Lower lobe of right lung (tissue), 2 donors: ENCODE data around the gene USH1C. TPM values are rescaled to one million over a fixed set of nuclear protein-coding genes. Genes with fewer than 3 reads are reported as not detected.

ENCODE experiments used
- ATAC-seq, 2 donors: fragments of 200-7000 bp; cut with Tn5 transposase; one replicate each; pipeline ENCODE4 v1.9.1; 2020 to 2022; ENCODE audit warnings: mild to moderate bottlenecking in 2 of 2, moderate library complexity in 2 of 2
- DNase-seq: peaks from one replicate; pipeline ENCODE4 v3.0.0-alpha.2; 2020
- H3K27ac ChIP-seq: fragments of 200-600 bp; one replicate; pipeline ENCODE4 v1.8.0; 2022
- H3K27me3 ChIP-seq: fragments of 200-600 bp; one replicate; pipeline ENCODE4 v1.8.0; 2022; ENCODE audit warnings: low read depth
- H3K36me3 ChIP-seq: fragments of 200-600 bp; one replicate; pipeline ENCODE4 v1.8.0; 2022; ENCODE audit warnings: mild to moderate bottlenecking
- H3K4me1 ChIP-seq: fragments of 200-600 bp; one replicate; pipeline ENCODE4 v1.8.0; 2022
- H3K4me3 ChIP-seq: fragments of 200-600 bp; one replicate; pipeline ENCODE4 v1.8.0; 2022; ENCODE audit warnings: mild to moderate bottlenecking
- H3K9me3 ChIP-seq: fragments of 200-600 bp; one replicate; pipeline ENCODE4 v1.8.0; 2022
- intact Hi-C: fragments of 100-400 bp; cut with DNase I; formaldehyde crosslinking; loops from one replicate; pipeline ENCODE4 v1.11.0; 2022
- total RNA-seq: library from RNA; stranded (reverse); fragmentation: NEBNext Ultra II Directional; extraction: Animal tissue kit (Norgen Biotek cat#: 25700); gene quantifications from one replicate; pipeline ENCODE4 v1.2.1, GENCODE V29; 2021
- TF ChIP-seq, protein P1 (sequence below): fragments of 200-600 bp; IDR thresholded peaks from one replicate; pipeline ENCODE4 v1.8.0; 2022; ENCODE audit warnings: antibody characterized with exemption, mild to moderate bottlenecking
- donor health status: DM: no; HTN: yes; CAD: no; lungs with severe emphysema.

Gene USH1C
- total RNA-seq, 1 donor from 2014 or later = 0.30 TPM

DNA sequence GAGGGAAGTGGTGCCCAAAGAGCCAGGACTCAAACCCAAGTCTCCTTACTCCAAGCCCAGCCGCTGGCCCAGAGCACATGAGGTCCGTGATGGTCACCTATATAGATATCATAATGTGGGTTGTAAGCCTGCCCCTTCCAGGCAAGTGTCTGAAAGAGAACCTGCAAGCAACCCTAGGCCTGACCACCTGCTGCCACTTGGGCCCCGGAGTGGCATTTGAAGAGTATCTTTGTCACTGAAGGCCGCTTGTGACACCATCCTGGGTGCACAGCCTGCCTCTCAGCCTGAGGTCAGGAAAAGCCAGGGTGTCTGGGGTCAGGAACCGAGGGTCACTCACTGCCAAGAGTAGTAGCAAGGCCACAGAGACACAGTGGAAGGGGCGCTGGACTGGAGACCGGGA, 35.2 kb upstream of the USH1C start:
- intact Hi-C loops = no loop called here
- Histone ChIP-seq H3K27me3 (no peaks in the 10 kb centered on the region), H3K9me3 (no peaks in the 10 kb centered on the region), H3K36me3 (no peaks in the 10 kb centered on the region), H3K27ac (no peak overlapping the region), H3K4me1 (no peaks in the 10 kb centered on the region), H3K4me3 (no peak overlapping the region)
- TF ChIP-seq, protein P1, sequence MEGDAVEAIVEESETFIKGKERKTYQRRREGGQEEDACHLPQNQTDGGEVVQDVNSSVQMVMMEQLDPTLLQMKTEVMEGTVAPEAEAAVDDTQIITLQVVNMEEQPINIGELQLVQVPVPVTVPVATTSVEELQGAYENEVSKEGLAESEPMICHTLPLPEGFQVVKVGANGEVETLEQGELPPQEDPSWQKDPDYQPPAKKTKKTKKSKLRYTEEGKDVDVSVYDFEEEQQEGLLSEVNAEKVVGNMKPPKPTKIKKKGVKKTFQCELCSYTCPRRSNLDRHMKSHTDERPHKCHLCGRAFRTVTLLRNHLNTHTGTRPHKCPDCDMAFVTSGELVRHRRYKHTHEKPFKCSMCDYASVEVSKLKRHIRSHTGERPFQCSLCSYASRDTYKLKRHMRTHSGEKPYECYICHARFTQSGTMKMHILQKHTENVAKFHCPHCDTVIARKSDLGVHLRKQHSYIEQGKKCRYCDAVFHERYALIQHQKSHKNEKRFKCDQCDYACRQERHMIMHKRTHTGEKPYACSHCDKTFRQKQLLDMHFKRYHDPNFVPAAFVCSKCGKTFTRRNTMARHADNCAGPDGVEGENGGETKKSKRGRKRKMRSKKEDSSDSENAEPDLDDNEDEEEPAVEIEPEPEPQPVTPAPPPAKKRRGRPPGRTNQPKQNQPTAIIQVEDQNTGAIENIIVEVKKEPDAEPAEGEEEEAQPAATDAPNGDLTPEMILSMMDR = no peak
- ATAC-seq = no peak
- DNase-seq = no peak

DNA sequence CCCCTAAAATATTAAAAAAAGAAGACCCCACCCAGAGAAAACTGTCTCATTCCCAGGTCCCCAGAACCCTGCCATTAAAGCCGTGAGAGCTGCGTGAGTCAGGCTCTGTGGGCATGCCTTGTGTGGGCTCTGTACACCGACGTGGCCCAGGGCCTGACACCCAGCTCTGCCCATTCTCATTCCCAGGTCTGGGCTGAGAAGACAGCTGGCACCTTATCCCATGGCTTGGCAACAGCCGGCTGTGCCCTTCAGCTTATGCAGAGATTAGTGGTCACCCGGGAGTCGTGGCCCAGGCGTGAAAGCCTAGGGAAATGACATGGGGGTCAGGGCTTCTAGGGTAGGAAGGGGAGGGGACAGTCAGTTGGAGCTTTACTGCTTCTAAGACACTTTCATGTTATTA, 34.7 kb upstream of the USH1C start:
- intact Hi-C loops = no loop called here
- DNase-seq (no peak), ATAC-seq (no peak)
- no peaks in the 10 kb centered on the region for H3K9me3 ChIP-seq
- H3K27ac ChIP-seq = no peak overlapping the region
- no peak overlapping the region for H3K4me3 ChIP-seq
- no peaks in the 10 kb centered on the region for H3K36me3 ChIP-seq
- no peaks in the 10 kb centered on the region for H3K27me3 ChIP-seq
- H3K4me1 ChIP-seq = no peaks in the 10 kb centered on the region
- TF ChIP-seq, protein P1 = no peak

DNA sequence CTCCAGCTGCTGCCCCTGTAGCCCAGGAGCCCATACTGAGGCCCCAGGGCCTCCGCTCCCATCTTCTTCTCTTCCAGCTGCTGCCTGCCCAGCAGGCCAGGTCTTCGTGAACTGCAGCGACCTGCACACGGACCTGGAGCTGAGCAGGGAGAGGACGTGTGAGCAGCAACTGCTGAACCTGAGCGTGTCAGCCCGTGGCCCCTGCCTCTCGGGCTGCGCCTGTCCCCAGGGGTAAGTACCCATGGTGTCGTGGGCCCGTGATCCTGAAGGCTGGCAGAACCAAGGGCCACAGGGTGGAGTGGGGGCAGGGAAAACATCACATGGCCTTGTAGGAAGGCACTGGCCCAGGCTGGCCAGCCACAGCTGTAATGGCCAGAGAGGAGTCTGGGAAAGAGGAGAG, 34.1 kb upstream of the USH1C start:
- Histone ChIP-seq H3K4me1 (no peaks in the 10 kb centered on the region), H3K27ac (no peak overlapping the region), H3K36me3 (no peaks in the 10 kb centered on the region), H3K9me3 (no peaks in the 10 kb centered on the region), H3K4me3 (no peak overlapping the region), H3K27me3 (no peaks in the 10 kb centered on the region)
- TF ChIP-seq, protein P1 = no peak
- ATAC-seq = no peak
- intact Hi-C loops = no loop called here
- no peak for DNase-seq

DNA sequence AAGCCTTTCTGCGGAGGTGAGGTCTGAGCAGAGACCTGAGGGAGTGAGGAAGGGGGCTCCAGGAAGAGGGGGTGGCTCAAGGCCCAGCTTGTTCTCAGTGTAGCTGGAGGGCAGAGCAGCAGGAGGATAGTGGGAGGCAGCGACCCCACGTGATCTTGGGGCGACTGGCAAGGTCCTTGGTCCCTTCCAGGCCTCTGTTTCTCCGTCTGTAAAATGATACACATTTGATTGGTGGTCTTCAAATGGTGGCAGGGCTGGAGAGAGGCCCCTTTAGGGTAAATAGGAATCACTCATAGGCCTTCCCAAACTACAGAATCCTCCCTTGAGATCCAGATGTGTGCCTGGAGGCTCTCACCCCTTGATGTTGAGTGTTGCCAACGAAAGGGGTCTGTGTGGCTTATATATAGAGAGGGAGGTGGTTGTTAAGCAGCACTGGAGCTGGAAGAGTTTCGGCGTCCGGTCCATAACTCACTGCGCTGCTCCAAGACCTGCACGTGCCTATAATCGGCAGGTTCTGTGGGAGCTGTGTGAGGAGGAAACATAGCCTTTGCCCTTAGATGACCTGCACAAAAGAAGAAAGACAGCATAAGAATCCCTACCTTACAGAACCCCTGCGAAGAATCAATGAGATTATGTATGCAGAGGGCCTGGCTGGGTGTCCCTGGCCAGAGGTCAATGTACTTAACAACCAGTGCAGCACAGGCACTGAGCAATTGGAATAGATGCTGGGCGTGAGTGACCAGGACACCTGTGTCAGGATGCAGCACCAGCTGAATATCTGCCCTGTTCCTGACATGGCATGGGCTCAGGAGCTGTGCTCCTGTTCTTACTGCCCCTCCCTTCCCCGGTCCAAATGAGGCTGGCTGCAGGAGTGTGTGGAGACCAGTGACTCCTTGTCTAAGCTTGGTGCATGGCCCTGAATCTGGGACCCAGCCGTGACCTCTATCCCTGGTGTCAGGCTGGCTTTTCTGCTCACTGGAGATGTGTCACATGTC, 31.5 kb upstream of the USH1C start:
- Histone ChIP-seq H3K27me3 (no peaks in the 10 kb centered on the region), H3K4me3 (no peak overlapping the region), H3K4me1 (no peaks in the 10 kb centered on the region), H3K9me3 (no peaks in the 10 kb centered on the region), H3K27ac (no peak overlapping the region), H3K36me3 (no peaks in the 10 kb centered on the region)
- intact Hi-C loops = no loop called here
- no peak for ATAC-seq
- TF ChIP-seq, protein P1 = no peak
- no peak for DNase-seq

DNA sequence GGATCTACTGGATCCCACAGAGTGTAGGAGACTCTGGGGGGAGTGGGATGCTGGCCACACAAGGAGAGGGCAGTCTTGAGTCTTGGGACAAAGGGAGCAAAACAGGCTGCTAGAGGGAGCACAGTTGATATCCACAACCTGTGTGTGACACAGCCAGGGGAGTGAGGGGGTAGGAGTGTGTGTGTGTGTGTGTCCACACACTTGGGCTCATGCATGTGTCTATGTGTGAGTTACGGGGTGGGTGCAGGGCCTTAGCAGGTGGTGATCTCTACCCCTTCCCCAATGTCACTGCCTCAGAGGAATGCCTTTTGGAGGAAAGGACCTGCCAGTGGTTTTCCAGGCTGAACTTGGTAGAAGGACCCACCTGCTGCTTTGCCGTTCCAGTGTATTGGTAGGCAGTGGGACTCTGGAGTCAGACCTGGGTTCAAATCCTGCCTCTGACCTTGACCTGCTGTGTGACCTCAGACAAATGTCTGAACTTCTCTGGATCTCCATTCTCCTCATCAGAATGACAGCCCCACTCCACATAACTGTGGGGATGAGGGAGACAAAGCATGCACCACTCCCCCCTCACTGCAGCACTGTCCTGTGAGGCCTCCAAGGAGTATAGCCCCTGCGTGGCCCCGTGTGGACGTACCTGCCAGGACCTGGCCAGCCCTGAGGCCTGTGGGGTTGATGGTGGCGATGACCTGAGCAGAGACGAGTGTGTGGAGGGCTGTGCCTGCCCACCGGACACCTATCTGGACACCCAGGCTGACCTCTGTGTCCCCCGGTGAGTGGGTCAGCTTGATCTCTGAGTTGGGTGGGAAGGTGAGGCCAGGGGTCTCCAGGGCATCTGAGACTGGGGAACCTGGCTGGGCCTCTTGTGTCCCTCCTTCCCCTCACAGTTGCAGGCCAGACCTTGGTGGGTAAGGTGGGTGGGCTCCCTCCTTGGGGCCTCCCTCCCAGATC, 30.2 kb upstream of the USH1C start:
- DNase-seq (no peak), ATAC-seq (no peak)
- intact Hi-C loops = no loop called here
- Histone ChIP-seq H3K36me3 (no peaks in the 10 kb centered on the region), H3K27me3 (no peaks in the 10 kb centered on the region), H3K9me3 (no peaks in the 10 kb centered on the region), H3K4me3 (no peak overlapping the region), H3K27ac (no peak overlapping the region), H3K4me1 (no peaks in the 10 kb centered on the region)
- TF ChIP-seq, protein P1 = no peak
